ENCODE data around the gene ADGRG6. TPM values are rescaled to one million over a fixed set of nuclear protein-coding genes. Genes with fewer than 3 reads are reported as not detected.

ADGRG6 gene
- total RNA-seq, 2 donors from 2014 or later: 6.4 to 6.8 TPM

- H3K27me3 ChIP-seq (replicated peaks; ENCODE audit: insufficient read depth): no peaks in the 10 kb centered on the region
- H3K4me3 ChIP-seq: no peak overlapping the region
- no peak for ATAC-seq (ENCODE audit: insufficient number of reproducible peaks, low FRiP score, low read depth)
- TF ChIP-seq, protein P1, sequence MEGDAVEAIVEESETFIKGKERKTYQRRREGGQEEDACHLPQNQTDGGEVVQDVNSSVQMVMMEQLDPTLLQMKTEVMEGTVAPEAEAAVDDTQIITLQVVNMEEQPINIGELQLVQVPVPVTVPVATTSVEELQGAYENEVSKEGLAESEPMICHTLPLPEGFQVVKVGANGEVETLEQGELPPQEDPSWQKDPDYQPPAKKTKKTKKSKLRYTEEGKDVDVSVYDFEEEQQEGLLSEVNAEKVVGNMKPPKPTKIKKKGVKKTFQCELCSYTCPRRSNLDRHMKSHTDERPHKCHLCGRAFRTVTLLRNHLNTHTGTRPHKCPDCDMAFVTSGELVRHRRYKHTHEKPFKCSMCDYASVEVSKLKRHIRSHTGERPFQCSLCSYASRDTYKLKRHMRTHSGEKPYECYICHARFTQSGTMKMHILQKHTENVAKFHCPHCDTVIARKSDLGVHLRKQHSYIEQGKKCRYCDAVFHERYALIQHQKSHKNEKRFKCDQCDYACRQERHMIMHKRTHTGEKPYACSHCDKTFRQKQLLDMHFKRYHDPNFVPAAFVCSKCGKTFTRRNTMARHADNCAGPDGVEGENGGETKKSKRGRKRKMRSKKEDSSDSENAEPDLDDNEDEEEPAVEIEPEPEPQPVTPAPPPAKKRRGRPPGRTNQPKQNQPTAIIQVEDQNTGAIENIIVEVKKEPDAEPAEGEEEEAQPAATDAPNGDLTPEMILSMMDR (IDR thresholded peaks at IDR 0.05): no peak
- H3K9me3 ChIP-seq: no peaks in the 10 kb centered on the region
- H3K36me3 ChIP-seq: no peaks in the 10 kb centered on the region
- H3K4me1 ChIP-seq (ENCODE audit: control insufficient read depth in 1 of 2, low read depth in 2 of 2): no peaks in the 10 kb centered on the region
- DNase-seq (ENCODE audit: low spot score): no peak
- H3K27ac ChIP-seq: no peak overlapping the region
Observed at GRCh38 chr6:142412658-142413057, 110.9 kb downstream of the ADGRG6 start.

DNA sequence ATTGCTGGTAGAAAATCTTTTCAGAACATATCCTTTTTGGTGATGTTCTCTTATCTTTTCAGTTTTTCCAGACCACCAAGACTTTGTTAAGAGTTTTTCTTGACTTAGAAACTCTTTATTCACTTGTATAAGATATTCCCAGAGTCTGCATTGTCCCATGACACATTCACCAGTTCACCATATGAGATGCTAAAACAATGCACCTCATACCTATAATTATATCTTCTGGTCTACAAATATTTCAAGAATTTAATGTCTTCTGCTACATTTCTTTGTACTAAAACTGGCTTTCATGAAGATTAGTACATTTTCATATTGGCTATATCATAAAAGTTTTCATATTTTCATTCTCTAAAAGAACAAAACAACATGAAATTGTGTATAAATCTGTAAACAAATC is 111.3 kb downstream of the ADGRG6 start:
- H3K4me3 ChIP-seq: no peak overlapping the region
- no peaks in the 10 kb centered on the region for H3K9me3 ChIP-seq
- ATAC-seq (ENCODE audit: insufficient number of reproducible peaks, low FRiP score, low read depth) (no peak), DNase-seq (ENCODE audit: low spot score) (no peak)
- no peak overlapping the region for H3K27ac ChIP-seq
- H3K4me1 ChIP-seq (ENCODE audit: control insufficient read depth in 1 of 2, low read depth in 2 of 2): no peaks in the 10 kb centered on the region
- no peaks in the 10 kb centered on the region for H3K36me3 ChIP-seq
- TF ChIP-seq, protein P1 (IDR thresholded peaks at IDR 0.05): no peak
- no peaks in the 10 kb centered on the region for H3K27me3 ChIP-seq (replicated peaks; ENCODE audit: insufficient read depth)

DNA sequence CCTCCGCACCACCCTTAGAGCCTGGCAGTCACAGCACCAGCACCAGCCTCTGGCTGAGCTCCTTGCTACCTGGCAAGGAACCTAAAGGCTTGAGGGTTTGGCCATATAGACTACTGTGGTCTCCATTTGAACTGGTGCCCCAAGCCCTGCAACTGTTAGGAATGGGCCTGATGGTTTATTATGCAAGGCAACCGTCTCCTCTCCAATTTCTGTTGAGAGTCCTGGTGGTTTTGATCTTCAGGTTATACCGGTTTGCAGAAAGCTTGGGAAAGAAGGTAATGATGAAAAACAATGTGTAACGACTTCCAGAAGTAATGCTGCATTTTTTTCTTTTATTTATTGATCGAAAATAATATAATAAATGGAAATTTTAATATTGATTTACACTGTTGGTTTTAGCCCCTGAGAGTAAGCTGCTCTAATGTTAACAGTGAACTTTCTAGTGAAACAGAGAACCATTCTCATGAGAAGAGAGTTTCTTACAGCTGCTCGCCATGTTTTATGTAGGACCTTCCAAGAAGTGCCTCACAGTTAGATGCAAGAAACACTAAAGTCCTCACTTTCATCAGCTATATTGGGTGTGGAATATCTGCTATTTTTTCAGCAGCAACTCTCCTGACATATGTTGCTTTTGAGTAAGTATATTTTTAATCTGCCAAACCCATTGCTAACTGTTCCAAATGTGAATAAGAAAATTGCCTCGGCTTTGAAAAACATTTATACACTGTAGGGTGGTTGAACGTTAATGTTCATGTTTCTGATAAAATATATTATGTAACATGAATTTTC is 112.8 kb downstream of the ADGRG6 start:
- ATAC-seq (ENCODE audit: insufficient number of reproducible peaks, low FRiP score, low read depth) (no peak), DNase-seq (ENCODE audit: low spot score) (no peak)
- Histone ChIP-seq H3K9me3 (no peaks in the 10 kb centered on the region), H3K27ac (no peak overlapping the region), H3K27me3 (replicated peaks; ENCODE audit: insufficient read depth) (no peaks in the 10 kb centered on the region), H3K4me1 (ENCODE audit: control insufficient read depth in 1 of 2, low read depth in 2 of 2) (no peaks in the 10 kb centered on the region), H3K36me3 (no peaks in the 10 kb centered on the region), H3K4me3 (no peak overlapping the region)
- TF ChIP-seq, protein P1 (IDR thresholded peaks at IDR 0.05): no peak

- Histone ChIP-seq H3K9me3 (no peaks in the 10 kb centered on the region), H3K27me3 (replicated peaks; ENCODE audit: insufficient read depth) (no peaks in the 10 kb centered on the region), H3K4me1 (ENCODE audit: control insufficient read depth in 1 of 2, low read depth in 2 of 2) (no peaks in the 10 kb centered on the region), H3K27ac (no peak overlapping the region), H3K4me3 (no peak overlapping the region), H3K36me3 (no peaks in the 10 kb centered on the region)
- TF ChIP-seq, protein P1 (IDR thresholded peaks at IDR 0.05): no peak
- ATAC-seq (ENCODE audit: insufficient number of reproducible peaks, low FRiP score, low read depth) (no peak), DNase-seq (ENCODE audit: low spot score) (no peak)
Observed at GRCh38 chr6:142416179-142416578, 114.4 kb downstream of the ADGRG6 start.

DNA sequence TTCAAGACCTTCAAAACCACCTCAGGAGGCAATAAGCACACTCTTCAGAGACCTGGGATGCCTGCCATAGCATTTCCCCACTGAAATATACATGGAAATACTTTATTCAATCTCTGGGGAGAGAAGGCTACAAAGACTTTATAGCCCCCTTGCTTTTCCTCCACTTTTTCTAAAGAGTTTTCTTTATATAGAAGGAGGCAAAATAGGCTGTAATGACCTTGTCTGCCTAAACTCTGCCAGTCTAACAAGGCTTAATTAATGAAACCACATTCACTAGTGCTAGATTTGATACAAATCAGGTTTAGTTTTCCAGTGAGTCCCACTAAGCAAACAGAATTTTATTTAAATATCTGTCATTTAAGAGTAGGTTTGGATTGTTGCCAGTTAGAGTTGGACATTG is 114.9 kb downstream of the ADGRG6 start:
- Histone ChIP-seq H3K27ac (no peak overlapping the region), H3K36me3 (no peaks in the 10 kb centered on the region), H3K4me1 (ENCODE audit: control insufficient read depth in 1 of 2, low read depth in 2 of 2) (no peaks in the 10 kb centered on the region), H3K9me3 (no peaks in the 10 kb centered on the region), H3K4me3 (no peak overlapping the region), H3K27me3 (replicated peaks; ENCODE audit: insufficient read depth) (no peaks in the 10 kb centered on the region)
- no peak for DNase-seq (ENCODE audit: low spot score)
- ATAC-seq (ENCODE audit: insufficient number of reproducible peaks, low FRiP score, low read depth): no peak
- TF ChIP-seq, protein P1 (IDR thresholded peaks at IDR 0.05): no peak

Data from thoracic aorta (tissue), 2 donors.